A549 (cell line): ENCODE results near the gene CASP4. TPM values are rescaled to one million over a fixed set of nuclear protein-coding genes. Genes with fewer than 3 reads are reported as not detected.

ENCODE experiments used
- ATAC-seq, 2 experiments: fragments of 200-7000 bp in 1 of 2; fragments of >200 bp in 1 of 2; cut with Nextera tagmentation in 1 of 2; cut with Tn5 transposase in 1 of 2; 3 replicates each; pipeline versions ENCODE4 v1.8.0 to v1.9.1; 2018 to 2020; ENCODE audit warnings: mild to moderate bottlenecking in 1 of 2, moderate library complexity in 1 of 2
- CTCF ChIA-PET: fragments of 300-600 bp; sonication (Branson Sonifier 250); formaldehyde crosslinking; extraction: SDS; loops from one replicate; lab custom pipeline; 2021; ENCODE audit warnings: antibody characterized with exemption, inconsistent platforms; lab: Yijun Ruan, JAX
- POLR2A ChIA-PET: fragments of 350-600 bp; formaldehyde crosslinking; extraction: SDS; loops from one replicate; lab custom pipeline; 2021; ENCODE audit warnings: antibody characterized with exemption, inconsistent platforms; lab: Yijun Ruan, JAX
- DNase-seq, 2 experiments: peaks; one replicate each; pipeline versions ENCODE4 v3.0.0 to v3.0.0-alpha.2; 2011 to 2016; ENCODE audit warnings: low read depth in 1 of 2, low spot score in 1 of 2
- FAIRE-seq: peaks from 2 replicates; lab custom pipeline; 2011; peaks lifted over from hg19 to GRCh38; lab: Jason Lieb, UNC
- H3K27ac ChIP-seq, 2 experiments: fragments of >200 bp; sonication (Bioruptor Twin); formaldehyde crosslinking; 3 replicates each; pipeline ENCODE4 v1.5.1; 2016 to 2017
- H3K4me1 ChIP-seq: fragments of >200 bp; sonication (Bioruptor Twin); formaldehyde crosslinking; 3 replicates; pipeline ENCODE4 v1.6.1; 2016
- H3K4me2 ChIP-seq: fragments of >200 bp; sonication (Bioruptor Twin); formaldehyde crosslinking; 3 replicates; pipeline ENCODE4 v1.6.1; 2016
- H3K4me3 ChIP-seq: fragments of >200 bp; sonication (Bioruptor Twin); formaldehyde crosslinking; 3 replicates; pipeline ENCODE4 v1.5.1; 2016
- H3K9me3 ChIP-seq: fragments of >200 bp; sonication (Bioruptor Twin); formaldehyde crosslinking; 3 replicates; pipeline ENCODE4 v1.6.1; 2016
- CEBPB ChIP-seq, 2 experiments: fragments of >200 bp in 1 of 2; sonication (Bioruptor Twin) in 1 of 2; formaldehyde crosslinking in 1 of 2; IDR thresholded peaks; 2 replicates each; pipeline ENCODE4 v1.6.1; 2012 to 2016
- EHMT2 ChIP-seq: fragments of 200-600 bp; sonication (generic); IDR thresholded peaks from 2 replicates; pipeline ENCODE4 v1.6.1; 2016; ENCODE audit warnings: antibody characterized with exemption, low read depth, mild to moderate bottlenecking, moderate library complexity
- FOSB ChIP-seq: fragments of 250-450 bp; sonication (Bioruptor Pico); IDR thresholded peaks from 2 replicates; pipeline ENCODE4 v1.5.0; 2020; ENCODE audit warnings: mild to moderate bottlenecking, moderate library complexity
- FOXS1 ChIP-seq: fragments of 250-450 bp; sonication (Bioruptor Pico); IDR thresholded peaks from 2 replicates; pipeline ENCODE4 v1.5.0; 2020; ENCODE audit warnings: mild to moderate bottlenecking, moderate library complexity
- GATA3 ChIP-seq: IDR thresholded peaks from 2 replicates; pipeline ENCODE4 v1.6.1; 2012; ENCODE audit warnings: borderline replicate concordance
- HDAC2 ChIP-seq: fragments of 200-600 bp; sonication (generic); IDR thresholded peaks from 2 replicates; pipeline ENCODE4 v1.6.1; 2016
- HEYL ChIP-seq: fragments of 250-450 bp; sonication (Bioruptor Pico); IDR thresholded peaks from 2 replicates; pipeline ENCODE4 v1.8.0; 2021; ENCODE audit warnings: mild to moderate bottlenecking, moderate library complexity
- JUN ChIP-seq, 2 experiments: fragments of >200 bp; sonication (Bioruptor Twin); formaldehyde crosslinking; IDR thresholded peaks; 2 replicates in 1 of 2; 3 replicates in 1 of 2; pipeline ENCODE4 v1.6.1; 2016 to 2017
- MAZ ChIP-seq: fragments of 150-350 bp; IDR thresholded peaks from 2 replicates; pipeline ENCODE4 v1.6.1; 2014; ENCODE audit warnings: antibody characterized with exemption, low read depth, low read length, borderline replicate concordance
- MYC ChIP-seq: IDR thresholded peaks from 2 replicates; pipeline ENCODE4 v1.6.1; 2012; ENCODE audit warnings: mild to moderate bottlenecking, inconsistent platforms, low read length, improper control_type of control experiment, borderline replicate concordance
- NFE2L2 ChIP-seq: fragments of 150-350 bp; conservative IDR thresholded peaks from 2 replicates; pipeline ENCODE4 v1.6.1; 2014; ENCODE audit warnings: low read length
- NR3C1 ChIP-seq: fragments of >200 bp; sonication (Bioruptor Twin); formaldehyde crosslinking; IDR thresholded peaks from 3 replicates; pipeline ENCODE4 v1.6.1; 2017
- PBX3 ChIP-seq: IDR thresholded peaks from 2 replicates; pipeline ENCODE4 v1.6.1; 2012
- POLR2A ChIP-seq: IDR thresholded peaks from 2 replicates; pipeline ENCODE4 v1.6.1; 2012; ENCODE audit warnings: mild to moderate bottlenecking, low read length
- RAD21 ChIP-seq, 2 experiments: fragments of >200 bp in 1 of 2; sonication (Bioruptor Twin) in 1 of 2; formaldehyde crosslinking in 1 of 2; IDR thresholded peaks in 1 of 2; conservative IDR thresholded peaks in 1 of 2; 2 replicates in 1 of 2; 3 replicates in 1 of 2; pipeline ENCODE4 v1.6.1; 2012 to 2018; ENCODE audit warnings: inconsistent platforms in 1 of 2
- RARB ChIP-seq: fragments of 250-450 bp; sonication (Bioruptor Pico); IDR thresholded peaks from 2 replicates; pipeline ENCODE4 v1.8.0; 2021; ENCODE audit warnings: mild to moderate bottlenecking, moderate library complexity
- RCOR1 ChIP-seq: fragments of 150-350 bp; IDR thresholded peaks from 2 replicates; pipeline ENCODE4 v1.6.1; 2014; ENCODE audit warnings: antibody characterized with exemption, low read length, low read depth
- TP53 ChIP-seq: fragments of 250-450 bp; sonication (Bioruptor Pico); IDR thresholded peaks from 2 replicates; pipeline ENCODE4 v1.5.0; 2021; ENCODE audit warnings: mild to moderate bottlenecking, moderate library complexity
- USF2 ChIP-seq: fragments of 450-650 bp; IDR thresholded peaks from 2 replicates; pipeline ENCODE4 v1.6.1; 2014; ENCODE audit warnings: antibody characterized with exemption
- ZC3H11A ChIP-seq: fragments of 450-650 bp; IDR thresholded peaks from 2 replicates; pipeline ENCODE4 v1.6.1; 2014; ENCODE audit warnings: antibody characterized with exemption, mild to moderate bottlenecking
- ZSCAN20 ChIP-seq: fragments of 250-450 bp; sonication (Bioruptor Pico); IDR thresholded peaks from 2 replicates; pipeline ENCODE4 v1.8.0; 2022; ENCODE audit warnings: mild to moderate bottlenecking, moderate library complexity
- WGBS: methylation state at CpG from one replicate; pipeline ENCODE4 v1.1.6; 2017; ENCODE audit errors: missing lambda C conversion rate; 5-methylcytosine and 5-hydroxymethylcytosine counted together
- polyA plus RNA-seq, 4 experiments: library from polyadenylated mRNA; depleted of rRNA in 3 of 4; stranded (reverse); fragments of >200 nt; fragmentation: RNase III in 1 of 4; extraction: RNeasy Plus Mini Kit Qiagen cat#74134 plus additional on column Dnase treatment in 1 of 4; gene quantifications; 2 replicates in 3 of 4; 3 replicates in 1 of 4; pipeline ENCODE4 v1.2.3, GENCODE V29; 2011 to 2017
- TF ChIP-seq, protein P1 (sequence below): IDR thresholded peaks from 2 replicates; pipeline ENCODE4 v1.6.1; 2012; ENCODE audit warnings: low read depth, borderline replicate concordance

CASP4 gene
- polyA plus RNA-seq, 2 of the 4 experiments (the other 2 are of a cell fraction): 5.5 to 9.7 TPM

DNA sequence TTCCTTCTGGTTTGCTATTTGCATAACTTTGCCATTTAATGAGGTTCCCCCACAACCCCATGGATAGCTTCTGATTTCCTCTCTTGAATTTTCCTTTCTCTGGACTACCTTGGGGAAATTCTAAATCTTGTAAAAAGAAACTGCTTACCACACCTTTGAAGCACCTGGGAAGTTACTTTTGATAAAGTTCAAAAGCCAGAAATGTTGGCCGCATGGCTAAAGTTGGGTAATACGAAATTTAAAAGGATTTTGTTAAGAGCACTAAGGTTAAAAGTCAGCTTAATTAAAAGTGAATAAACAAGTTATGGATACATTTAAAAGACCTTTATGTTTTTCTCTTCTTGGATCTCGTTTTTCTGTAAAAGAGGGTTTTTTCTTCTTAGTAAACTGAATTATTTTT, 5.5 kb downstream of the CASP4 start:
- WGBS: 38% methylated on average over 3 of the region's 3 CpGs
- Histone ChIP-seq H3K4me1 (no peaks in the 10 kb centered on the region), H3K9me3 (no peaks in the 10 kb centered on the region), H3K4me3 (no peak overlapping the region), H3K4me2 (no peak overlapping the region), H3K27ac (no peak overlapping the region)
- TF ChIP-seq EHMT2 (no peak), PBX3 (no peak), FOSB (CRISPR knock-in tag) (no peak), RCOR1 (no peak), JUN (IDR thresholded peaks at IDR 0.05) (no peak), ZC3H11A (no peak), TP53 (CRISPR knock-in tag) (no peak), RAD21 (conservative IDR thresholded peaks at IDR 0.05 in 1 of 2, IDR thresholded peaks at IDR 0.05 in 1 of 2) (no peak), MYC (no peak), CEBPB (IDR thresholded peaks at IDR 0.05) (no peak), RARB (CRISPR knock-in tag) (no peak), GATA3 (no peak), MAZ (no peak), HEYL (CRISPR knock-in tag) (no peak)
- TF ChIP-seq, protein P1, sequence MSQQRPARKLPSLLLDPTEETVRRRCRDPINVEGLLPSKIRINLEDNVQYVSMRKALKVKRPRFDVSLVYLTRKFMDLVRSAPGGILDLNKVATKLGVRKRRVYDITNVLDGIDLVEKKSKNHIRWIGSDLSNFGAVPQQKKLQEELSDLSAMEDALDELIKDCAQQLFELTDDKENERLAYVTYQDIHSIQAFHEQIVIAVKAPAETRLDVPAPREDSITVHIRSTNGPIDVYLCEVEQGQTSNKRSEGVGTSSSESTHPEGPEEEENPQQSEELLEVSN: no peak
- POLR2A ChIA-PET: no interaction called here
- no peak for DNase-seq
- no peak for FAIRE-seq
- CTCF ChIA-PET: interaction anchor here (2.3 kb wide), 1 partner anchor 16 kb away, joined by 7 read pairs; no protein-coding TSS in a partner anchor
- no peak for ATAC-seq

DNA sequence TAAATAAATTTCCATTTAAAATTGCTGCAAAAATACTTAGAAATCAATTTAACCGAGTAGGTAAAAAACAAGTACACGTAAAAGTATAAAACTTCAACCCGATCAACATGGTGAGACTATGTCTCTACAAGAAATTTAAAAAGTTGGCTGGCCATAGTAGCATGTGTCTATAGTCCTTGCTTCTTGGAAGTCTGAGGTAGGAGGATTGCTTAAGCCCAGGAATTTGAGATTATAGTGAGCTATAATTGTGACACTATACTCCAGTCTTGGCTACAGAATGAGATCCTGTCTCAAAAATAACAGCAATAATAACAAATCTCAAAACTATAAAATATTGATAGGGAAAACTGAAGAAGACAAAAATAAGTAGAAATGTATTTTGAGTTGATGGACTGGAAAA, 11.1 kb downstream of the CASP4 start:
- ATAC-seq (no peak), FAIRE-seq (no peak), DNase-seq (no peak)
- no peaks in the 10 kb centered on the region for H3K4me1 ChIP-seq
- H3K9me3 ChIP-seq: no peaks in the 10 kb centered on the region
- ChIA-PET CTCF (no interaction called here), POLR2A (no interaction called here)
- H3K4me2 ChIP-seq: no peak overlapping the region
- H3K27ac ChIP-seq: no peak overlapping the region
- WGBS: 48% methylated on average over 3 of the region's 3 CpGs
- TF ChIP-seq HDAC2: no peak
- TF ChIP-seq FOXS1: no peak
- TF ChIP-seq ZC3H11A: no peak
- no peak for TF ChIP-seq NR3C1
- no peak for TF ChIP-seq POLR2A
- no peak for TF ChIP-seq ZSCAN20
- no peak overlapping the region for H3K4me3 ChIP-seq

DNA sequence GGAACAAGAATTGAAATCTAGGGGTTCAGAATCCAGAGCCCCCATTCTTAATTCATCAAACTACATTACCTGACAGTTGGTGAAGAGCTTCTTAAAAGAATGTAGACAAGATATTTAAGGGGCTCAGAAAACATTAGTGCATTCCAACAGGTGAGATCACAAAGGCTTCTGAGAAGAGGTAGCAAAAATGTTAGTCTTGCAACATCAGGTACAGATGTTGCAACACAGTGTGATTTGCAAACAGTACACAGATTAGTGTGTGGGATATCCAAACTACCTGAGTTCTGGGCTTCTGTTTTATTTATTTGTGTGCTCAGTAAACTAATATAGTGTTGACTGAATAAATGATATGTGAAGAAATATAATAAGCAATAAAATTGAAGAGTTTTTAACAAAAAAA, 11.8 kb downstream of the CASP4 start:
- TF ChIP-seq FOSB (CRISPR knock-in tag) (no peak), POLR2A (no peak), USF2 (no peak), NFE2L2 (no peak), CEBPB (IDR thresholded peaks at IDR 0.05) (peak; percentile 73 to 74; a peak in 3 of 4 replicates)
- Histone ChIP-seq H3K4me1 (no peaks in the 10 kb centered on the region), H3K4me2 (no peak overlapping the region), H3K4me3 (no peak overlapping the region), H3K27ac (no peak overlapping the region), H3K9me3 (no peaks in the 10 kb centered on the region)
- peak in 1 of 2 experiments; percentile 0 for DNase-seq
- ATAC-seq: no peak
- ChIA-PET POLR2A (no interaction called here), CTCF (no interaction called here)
- FAIRE-seq: no peak
